Trophoblast cell (in vitro differentiated cells and primary cell): ENCODE results near the gene C1orf122.
A peak's percentile ranks its signal among the peaks of the same experiment; 100 is the strongest.

Experiments
- DNase-seq, 2 donors: peaks; one replicate each; pipeline ENCODE4 v3.0.0-alpha.2; 2016
- H2AFZ ChIP-seq: 2 replicates; pipeline ENCODE4 v1.6.1; 2013; ENCODE audit warnings: low read length, moderate library complexity, mild to moderate bottlenecking; ENCODE audit not compliant: insufficient read depth, poor library complexity
- H2AK5ac ChIP-seq: 2 replicates; pipeline ENCODE4 v1.6.1; 2013; ENCODE audit warnings: mild to moderate bottlenecking, low read length
- H2BK120ac ChIP-seq: 2 replicates; pipeline ENCODE4 v1.6.1; 2013; ENCODE audit warnings: low read length, mild to moderate bottlenecking, moderate library complexity; ENCODE audit not compliant: insufficient read depth, poor library complexity
- H2BK12ac ChIP-seq: 2 replicates; pipeline ENCODE4 v1.6.1; 2013; ENCODE audit warnings: mild to moderate bottlenecking, low read length, moderate library complexity
- H2BK5ac ChIP-seq: 2 replicates; pipeline ENCODE4 v1.6.1; 2013; ENCODE audit warnings: low read length, low read depth, moderate library complexity, mild to moderate bottlenecking; ENCODE audit not compliant: poor library complexity
- H3K14ac ChIP-seq: 2 replicates; pipeline ENCODE4 v1.6.1; 2013; ENCODE audit warnings: mild to moderate bottlenecking, low read length
- H3K18ac ChIP-seq: 2 replicates; pipeline ENCODE4 v1.6.1; 2013; ENCODE audit warnings: mild to moderate bottlenecking, low read length
- H3K23ac ChIP-seq: 2 replicates; pipeline ENCODE4 v1.6.1; 2013; ENCODE audit warnings: low read length
- H3K27ac ChIP-seq: 2 replicates; pipeline ENCODE4 v1.5.1; 2013; ENCODE audit warnings: low read depth, mild to moderate bottlenecking, inconsistent platforms, low read length, moderate library complexity
- H3K27me3 ChIP-seq: 2 replicates; pipeline ENCODE4 v1.6.1; 2013; ENCODE audit warnings: inconsistent platforms, mild to moderate bottlenecking, low read length, moderate library complexity; ENCODE audit not compliant: insufficient read depth
- H3K36me3 ChIP-seq, 2 experiments: 1 replicate in 1 of 2; 2 replicates in 1 of 2; pipeline ENCODE4 v1.6.1; 2013; ENCODE audit warnings: low read length in 2 of 2, mild to moderate bottlenecking in 2 of 2, moderate library complexity in 1 of 2; ENCODE audit not compliant: insufficient read depth in 2 of 2, control insufficient read depth in 1 of 2
- H3K4ac ChIP-seq: 2 replicates; pipeline ENCODE4 v1.6.1; 2013; ENCODE audit warnings: low read depth, mild to moderate bottlenecking, low read length, moderate library complexity
- H3K4me1 ChIP-seq, 2 experiments: 1 replicate in 1 of 2; 2 replicates in 1 of 2; pipeline ENCODE4 v1.6.1; 2013; ENCODE audit warnings: low read length in 2 of 2, mild to moderate bottlenecking in 2 of 2, moderate library complexity in 1 of 2; ENCODE audit not compliant: insufficient read depth in 2 of 2, control insufficient read depth in 1 of 2
- H3K4me2 ChIP-seq: 2 replicates; pipeline ENCODE4 v1.6.1; 2013; ENCODE audit warnings: inconsistent platforms, mild to moderate bottlenecking, low read length, moderate library complexity
- H3K4me3 ChIP-seq: 2 replicates; pipeline ENCODE4 v1.5.1; 2013; ENCODE audit warnings: mild to moderate bottlenecking, low read depth, low read length, inconsistent platforms
- H3K79me1 ChIP-seq: one replicate; pipeline ENCODE4 v1.6.1; 2013; ENCODE audit warnings: low read length
- H3K79me2 ChIP-seq: 2 replicates; pipeline ENCODE4 v1.6.1; 2013; ENCODE audit warnings: low read length, mild to moderate bottlenecking; ENCODE audit not compliant: control insufficient read depth, insufficient read depth, poor library complexity
- H3K9ac ChIP-seq: 2 replicates; pipeline ENCODE4 v1.6.1; 2013; ENCODE audit warnings: mild to moderate bottlenecking, low read length
- H3K9me3 ChIP-seq: 2 replicates; pipeline ENCODE4 v1.6.1; 2013; ENCODE audit warnings: low read depth, mild to moderate bottlenecking, control low read depth, inconsistent platforms, low read length; ENCODE audit not compliant: insufficient read depth
- H4K12ac ChIP-seq: 2 replicates; pipeline ENCODE4 v1.6.1; 2013; ENCODE audit warnings: low read depth, mild to moderate bottlenecking, low read length, moderate library complexity
- H4K8ac ChIP-seq: 2 replicates; pipeline ENCODE4 v1.6.1; 2013; ENCODE audit warnings: low read depth, mild to moderate bottlenecking, low read length, moderate library complexity
- H4K91ac ChIP-seq: one replicate; pipeline ENCODE4 v1.6.1; 2013; ENCODE audit warnings: low read depth, mild to moderate bottlenecking, low read length, moderate library complexity
- WGBS: extraction: QIAGEN DNeasy Blood & Tissue Kit; methylation state at CpG from one replicate; pipeline ENCODE4 v1.1.7; 2013; ENCODE audit warnings: missing lambda C conversion rate; ENCODE audit not compliant: insufficient read length, insufficient coverage; ENCODE audit errors: extremely low coverage; 5-methylcytosine and 5-hydroxymethylcytosine counted together

C1orf122 gene

DNA sequence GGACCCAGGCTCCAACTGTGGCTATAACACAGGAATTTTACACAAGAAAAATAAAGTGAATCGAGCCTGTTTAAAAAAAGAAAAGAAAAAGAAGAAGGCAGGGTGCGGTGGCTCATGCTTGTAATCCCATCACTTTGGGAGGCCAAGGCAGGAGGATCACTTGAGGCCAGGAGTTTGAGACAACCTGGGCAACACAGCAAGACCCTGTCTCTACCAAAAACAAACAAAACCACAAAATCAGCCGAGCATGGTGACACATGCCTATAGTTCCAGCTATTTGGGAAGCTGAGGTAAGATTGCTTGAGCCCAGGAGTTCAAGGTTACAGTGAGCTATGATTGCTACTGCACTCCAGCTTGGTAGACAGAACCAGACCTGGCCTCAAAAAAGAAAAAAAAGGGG lies 34.1 kb downstream of the C1orf122 start:
- Histone ChIP-seq H4K8ac (no peak overlapping the region), H3K27ac (no peak overlapping the region), H3K23ac (no peak overlapping the region), H3K4me1 (no peaks in the 10 kb centered on the region), H2AK5ac (no peak overlapping the region), H3K79me1 (no peaks in the 10 kb centered on the region), H3K79me2 (no peaks in the 10 kb centered on the region), H3K9me3 (no peaks in the 10 kb centered on the region), H3K9ac (no peak overlapping the region), H3K14ac (no peak overlapping the region), H2BK5ac (no peak overlapping the region), H3K4ac (no peak overlapping the region), H2BK12ac (no peak overlapping the region), H3K27me3 (no peaks in the 10 kb centered on the region), H2BK120ac (no peak overlapping the region), H3K4me3 (no peak overlapping the region), H3K18ac (no peak overlapping the region), H3K4me2 (no peak overlapping the region), H4K12ac (no peak overlapping the region), H4K91ac (no peak overlapping the region), H3K36me3 (peaks cover 13 to 26% of the 10 kb centered on the region in 2 experiments), H2AFZ (no peak overlapping the region)
- no CpG with 5 or more reads among the region's 3 CpGs for WGBS
- no peak for DNase-seq

DNA sequence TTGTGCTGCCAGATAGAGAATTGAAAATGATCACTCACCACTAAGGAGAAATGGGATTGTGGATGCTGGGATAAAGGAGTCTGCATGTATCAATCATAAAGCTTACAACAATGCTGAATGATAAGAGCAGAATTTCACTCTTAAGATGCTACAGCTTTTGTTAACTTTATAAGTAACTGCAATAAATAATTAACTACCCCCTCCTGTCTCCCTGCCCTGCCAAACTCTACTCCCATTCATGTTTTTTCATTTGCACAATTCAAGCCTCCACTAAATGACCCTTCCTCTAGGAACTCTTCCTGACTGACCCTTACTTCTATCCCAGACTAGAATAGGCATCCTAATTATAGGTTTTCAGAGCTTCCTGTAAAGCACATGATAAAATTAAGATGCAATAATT lies 36.9 kb downstream of the C1orf122 start:
- Histone ChIP-seq H2AFZ (no peak overlapping the region), H3K27me3 (no peaks in the 10 kb centered on the region), H3K4ac (no peak overlapping the region), H3K4me3 (no peak overlapping the region), H3K79me2 (no peaks in the 10 kb centered on the region), H3K27ac (no peak overlapping the region), H3K4me1 (no peaks in the 10 kb centered on the region), H3K79me1 (no peaks in the 10 kb centered on the region), H3K23ac (no peak overlapping the region), H3K4me2 (no peak overlapping the region), H4K91ac (no peak overlapping the region), H3K14ac (no peak overlapping the region), H3K9me3 (no peaks in the 10 kb centered on the region), H3K9ac (no peak overlapping the region), H2BK5ac (no peak overlapping the region), H2BK12ac (no peak overlapping the region), H2BK120ac (no peak overlapping the region), H4K12ac (no peak overlapping the region), H4K8ac (no peak overlapping the region), H3K36me3 (peaks cover 11 to 15% of the 10 kb centered on the region in 2 experiments), H3K18ac (no peak overlapping the region), H2AK5ac (no peak overlapping the region)
- no peak for DNase-seq

DNA sequence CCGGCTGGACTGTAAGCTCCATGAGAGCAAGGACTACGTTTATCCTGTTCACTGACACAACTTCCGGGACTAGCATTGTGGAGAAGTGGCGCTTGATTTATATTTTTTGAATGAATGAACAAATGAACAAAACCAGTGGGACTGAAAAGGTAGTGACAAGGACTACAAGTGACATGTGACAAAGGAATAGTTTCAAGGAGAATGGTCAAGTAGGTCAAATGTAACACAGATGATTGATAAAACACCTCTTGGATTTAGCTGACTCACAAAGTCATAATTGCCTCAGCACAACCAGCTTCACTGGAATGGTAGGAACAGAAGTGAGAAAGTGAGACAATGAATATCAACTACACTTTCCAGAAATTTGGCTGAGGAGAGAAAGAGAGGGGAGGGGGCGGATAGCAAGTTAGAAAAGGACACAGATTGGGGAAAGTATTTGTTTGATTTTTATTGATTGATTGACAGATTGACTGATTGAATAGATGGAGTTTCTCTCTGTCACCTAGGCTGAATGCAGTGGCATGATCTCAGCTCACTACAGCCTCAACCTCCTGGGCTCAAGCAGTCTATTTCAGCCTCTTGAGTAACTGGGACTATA lies 37.6 kb downstream of the C1orf122 start:
- no peak overlapping the region for H3K4me2 ChIP-seq
- no CpG with 5 or more reads among the region's 5 CpGs for WGBS
- H3K79me2 ChIP-seq = no peaks in the 10 kb centered on the region
- H3K4ac ChIP-seq = no peak overlapping the region
- H3K9me3 ChIP-seq = no peaks in the 10 kb centered on the region
- H4K91ac ChIP-seq = no peak overlapping the region
- no peak overlapping the region for H2AFZ ChIP-seq
- H3K4me1 ChIP-seq = no peaks in the 10 kb centered on the region
- H2AK5ac ChIP-seq = no peak overlapping the region
- peak in 1 of 2 donors; percentile 67 for DNase-seq
- no peak overlapping the region for H3K27ac ChIP-seq
- H2BK120ac ChIP-seq = no peak overlapping the region
- no peak overlapping the region for H3K9ac ChIP-seq
- no peak overlapping the region for H2BK5ac ChIP-seq
- H4K12ac ChIP-seq = no peak overlapping the region
- H3K18ac ChIP-seq = no peak overlapping the region
- H4K8ac ChIP-seq = no peak overlapping the region
- no peak overlapping the region for H3K23ac ChIP-seq
- H3K14ac ChIP-seq = no peak overlapping the region
- H2BK12ac ChIP-seq = no peak overlapping the region
- peaks cover 9 to 10% of the 10 kb centered on the region in 2 experiments for H3K36me3 ChIP-seq
- H3K79me1 ChIP-seq = no peaks in the 10 kb centered on the region
- no peaks in the 10 kb centered on the region for H3K27me3 ChIP-seq
- no peak overlapping the region for H3K4me3 ChIP-seq

DNA sequence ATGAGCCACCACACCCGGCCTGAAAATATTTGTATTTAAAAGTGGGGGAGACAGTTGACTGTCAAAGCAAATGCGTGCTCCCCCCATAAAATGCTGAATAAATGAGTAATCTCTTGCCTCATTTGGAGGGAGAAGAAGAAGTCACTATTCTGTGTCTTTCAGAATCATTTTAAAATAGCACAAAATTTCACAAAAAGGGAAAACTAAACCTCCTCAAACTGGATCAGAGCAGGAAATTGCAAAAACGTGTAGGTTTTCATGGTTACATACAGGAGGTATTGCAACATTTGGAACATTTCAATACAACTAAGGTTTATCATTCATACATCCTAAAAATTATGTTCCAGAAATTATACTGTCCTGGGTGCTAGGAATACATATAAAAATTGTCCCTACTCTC lies 38.2 kb downstream of the C1orf122 start:
- Histone ChIP-seq H3K27ac (no peak overlapping the region), H3K27me3 (no peaks in the 10 kb centered on the region), H3K23ac (no peak overlapping the region), H3K14ac (no peak overlapping the region), H3K4me2 (no peak overlapping the region), H2AK5ac (no peak overlapping the region), H3K79me2 (no peaks in the 10 kb centered on the region), H2BK5ac (no peak overlapping the region), H2BK12ac (no peak overlapping the region), H3K9me3 (no peaks in the 10 kb centered on the region), H4K12ac (no peak overlapping the region), H3K18ac (no peak overlapping the region), H3K4me3 (no peak overlapping the region), H3K4ac (no peak overlapping the region), H4K8ac (no peak overlapping the region), H4K91ac (no peak overlapping the region), H3K9ac (no peak overlapping the region), H2AFZ (no peak overlapping the region), H2BK120ac (no peak overlapping the region), H3K36me3 (peaks cover 9% of the 10 kb centered on the region in 2 experiments), H3K4me1 (no peaks in the 10 kb centered on the region), H3K79me1 (no peaks in the 10 kb centered on the region)
- DNase-seq = peak in 1 of 2 donors; percentile 36
- WGBS = no CpG with 5 or more reads among the region's 3 CpGs
